ENCODE results near the gene GPSM1.

- TF ChIP-seq POLR2A (IDR thresholded peaks at IDR 0.05) (no peak), CTCF (IDR thresholded peaks at IDR 0.05) (no peak)
These were observed 31.6 kb upstream of the GPSM1 start for GRCh38 chr9:136295542-136296433.
